Mesodermal cell (in vitro differentiated cells): ENCODE measurements around the gene SPTBN2.
"Not testable (repeated sequence)": the region's sequence is repeated elsewhere in the genome, so short reads cannot be mapped to it uniquely, and the experiment has no call there.

Source experiments
- H3K27ac ChIP-seq: 2 replicates; pipeline ENCODE4 v1.7.0; 2013; ENCODE audit warnings: mild to moderate bottlenecking, low read depth, low read length, moderate library complexity; ENCODE audit not compliant: severe bottlenecking
- H3K36me3 ChIP-seq: 2 replicates; pipeline ENCODE4 v1.7.1; 2013; ENCODE audit warnings: mild to moderate bottlenecking, low read length, moderate library complexity; ENCODE audit not compliant: control insufficient read depth, insufficient read depth
- H3K4me1 ChIP-seq: one replicate; pipeline ENCODE4 v1.7.1; 2013; ENCODE audit warnings: mild to moderate bottlenecking, low read length; ENCODE audit not compliant: insufficient read depth, control insufficient read depth, poor library complexity, severe bottlenecking
- H3K4me3 ChIP-seq: 2 replicates; pipeline ENCODE4 v1.7.0; 2013; ENCODE audit warnings: low read length, control low read depth, mild to moderate bottlenecking; ENCODE audit not compliant: insufficient read depth, poor library complexity, severe bottlenecking; ENCODE audit errors: extremely low read depth
- H3K9me3 ChIP-seq: 2 replicates; pipeline ENCODE4 v1.7.1; 2013; ENCODE audit warnings: mild to moderate bottlenecking, low read length, moderate library complexity; ENCODE audit not compliant: control insufficient read depth
- WGBS, 2 experiments: methylation state at CpG; one replicate each; pipeline ENCODE4 v1.1.5; 2013; ENCODE audit warnings: missing lambda C conversion rate in 2 of 2; ENCODE audit not compliant: insufficient coverage in 2 of 2; 5-methylcytosine and 5-hydroxymethylcytosine counted together

SPTBN2 gene

DNA sequence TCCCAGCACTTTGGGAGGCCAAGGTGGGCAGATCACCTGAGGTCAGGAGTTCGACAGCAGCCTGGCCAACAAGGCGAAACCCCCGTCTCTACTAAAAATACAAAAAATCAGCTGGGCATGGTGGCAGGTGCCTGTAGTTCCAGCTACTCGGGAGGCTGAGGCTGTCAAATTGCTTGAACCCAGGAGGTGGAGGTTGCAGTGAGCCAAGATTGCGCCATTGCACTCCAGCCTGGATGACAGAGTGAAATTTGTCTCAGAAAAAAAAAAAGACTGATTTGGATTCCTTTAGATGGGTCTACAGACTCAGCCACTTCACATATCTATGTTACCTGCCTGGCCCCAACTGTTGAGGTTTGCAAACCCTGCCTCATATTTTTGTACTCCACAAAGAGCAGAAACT is 4.8 kb downstream of the SPTBN2 start:
- not testable (repeated sequence) for H3K27ac ChIP-seq, H3K36me3 ChIP-seq, H3K4me3 ChIP-seq, H3K9me3 ChIP-seq
- H3K4me1 ChIP-seq, result peaks cover 26% of the 10 kb centered on the region
- WGBS, 2 experiments, result 100% methylated on average over 2 to 4 of the region's 5 CpGs

DNA sequence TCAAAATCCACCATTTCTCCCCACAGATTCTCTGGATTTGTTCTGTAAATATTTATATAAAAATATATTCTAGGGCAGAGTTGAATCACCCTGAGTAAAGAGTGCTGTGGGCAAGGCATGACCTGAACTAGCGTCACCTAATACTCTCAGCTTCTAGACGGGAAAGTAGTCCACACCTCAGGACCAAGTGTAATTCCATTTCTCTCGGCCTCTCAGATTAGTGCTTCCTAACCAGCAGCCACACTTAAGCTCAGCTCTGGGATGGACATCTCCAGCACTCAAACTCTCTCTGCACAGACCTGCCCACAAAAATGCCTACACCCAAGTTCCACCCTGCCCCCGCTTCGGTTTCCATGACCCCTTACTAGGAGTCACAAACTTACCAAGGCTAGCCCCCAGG is 5.3 kb downstream of the SPTBN2 start:
- peaks cover 26% of the 10 kb centered on the region for H3K4me1 ChIP-seq
- H3K36me3 ChIP-seq, result no peaks in the 10 kb centered on the region
- no peak overlapping the region for H3K4me3 ChIP-seq
- no peak overlapping the region for H3K27ac ChIP-seq
- H3K9me3 ChIP-seq, result no peaks in the 10 kb centered on the region
- WGBS, 2 experiments, result 84 to 92% methylated on average over 5 of the region's 5 CpGs

DNA sequence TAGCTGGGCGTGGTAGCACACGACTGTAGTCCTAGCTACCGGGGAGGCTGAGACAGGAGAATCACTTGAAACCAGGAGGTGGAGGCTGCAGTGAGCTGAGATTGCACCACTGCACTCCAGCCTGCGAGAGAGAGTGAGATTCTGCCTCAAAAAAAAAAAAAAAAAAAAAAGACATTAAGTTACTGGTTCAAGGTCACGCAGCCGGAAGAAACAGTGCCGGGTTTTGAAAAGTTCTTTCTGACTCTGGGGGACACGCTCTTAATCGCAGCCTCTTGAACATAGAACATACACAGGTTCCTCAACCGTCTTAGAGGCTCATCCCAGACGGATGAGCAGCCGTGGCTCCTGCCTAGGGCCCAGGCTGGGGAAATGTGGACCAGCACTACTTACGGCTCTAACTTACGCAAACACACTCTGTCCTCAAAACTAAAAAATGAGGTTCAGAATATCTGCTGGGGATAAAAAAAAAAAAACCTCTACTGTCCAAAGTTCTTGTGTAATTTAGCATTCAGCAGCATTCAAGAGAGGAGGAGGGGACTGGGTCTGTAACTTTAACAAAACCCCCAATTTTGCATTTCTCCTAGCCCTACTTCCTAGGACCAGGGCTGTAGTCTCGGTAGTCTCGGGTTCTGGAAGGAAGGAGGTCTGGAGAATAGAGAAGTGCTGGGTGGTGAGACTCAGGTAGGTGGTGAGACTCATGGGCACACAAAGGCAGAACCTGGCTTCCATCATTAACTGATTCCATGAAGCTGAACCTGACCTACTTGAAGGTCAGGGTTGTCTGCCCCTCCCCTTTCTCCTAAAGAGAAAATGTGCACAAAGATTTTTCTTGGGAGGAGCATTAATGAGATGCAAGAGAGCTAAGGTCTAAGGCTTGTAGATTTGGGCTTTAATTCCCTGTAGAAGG is 6.0 kb downstream of the SPTBN2 start:
- no peak overlapping the region for H3K27ac ChIP-seq
- peaks cover 26% of the 10 kb centered on the region for H3K4me1 ChIP-seq
- no peak overlapping the region for H3K4me3 ChIP-seq
- no peaks in the 10 kb centered on the region for H3K36me3 ChIP-seq
- WGBS, 2 experiments, result 89 to 92% methylated on average over 9 to 12 of the region's 16 CpGs
- H3K9me3 ChIP-seq, result no peaks in the 10 kb centered on the region

DNA sequence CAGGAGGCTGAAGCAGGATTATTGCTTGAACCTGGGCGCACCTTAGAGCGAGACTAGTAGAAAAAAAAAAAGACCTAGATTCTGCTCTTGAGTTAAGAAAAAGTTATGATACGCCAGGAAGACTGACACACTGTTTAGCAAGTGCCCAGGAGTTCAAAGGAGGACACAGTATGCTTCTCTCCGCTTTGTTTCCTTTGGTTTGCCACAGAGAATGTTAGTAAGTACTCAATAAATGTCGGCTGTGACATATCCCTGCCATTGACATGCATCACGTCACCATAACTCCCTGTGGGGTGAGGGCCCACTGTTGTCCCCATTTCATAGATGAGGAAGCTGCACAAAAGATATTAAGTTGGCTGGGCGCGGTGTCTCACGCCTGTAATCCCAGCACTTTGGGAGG is 7.1 kb downstream of the SPTBN2 start:
- Histone ChIP-seq H3K4me3 (no peak overlapping the region), H3K4me1 (peaks cover 23% of the 10 kb centered on the region), H3K36me3 (no peaks in the 10 kb centered on the region), H3K9me3 (no peaks in the 10 kb centered on the region), H3K27ac (no peak overlapping the region)
- WGBS, 2 experiments, result 97 to 98% methylated on average over 8 of the region's 9 CpGs

DNA sequence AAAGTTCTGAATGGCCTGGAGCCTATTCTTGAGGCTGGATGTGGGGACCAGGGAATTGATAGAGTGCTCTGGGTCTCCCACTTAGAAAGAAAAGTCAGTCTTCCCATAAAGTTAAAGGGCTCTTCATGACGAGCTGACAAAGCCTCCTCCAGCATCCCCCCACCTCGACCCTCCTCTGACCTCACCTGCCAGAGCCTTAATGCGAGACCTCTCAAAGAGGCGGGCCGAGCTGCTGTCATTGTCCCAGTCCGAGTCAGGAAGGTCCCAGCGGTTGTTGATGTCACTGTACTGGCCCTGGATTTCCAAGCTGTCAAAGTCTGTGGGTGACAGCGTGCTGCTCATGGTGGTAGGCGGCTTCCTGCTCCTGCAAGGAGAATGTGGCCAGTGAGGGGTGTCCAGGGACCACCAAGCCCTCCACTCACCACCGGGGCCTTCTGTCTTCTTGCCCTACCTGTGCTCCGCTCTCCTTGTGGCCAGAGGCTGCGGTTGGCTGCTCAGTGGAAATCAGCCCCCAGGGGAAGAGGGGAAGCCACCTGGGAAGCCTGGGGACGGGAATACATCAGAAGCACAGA is 8.0 kb downstream of the SPTBN2 start:
- WGBS, 2 experiments, result 89 to 94% methylated on average over 10 to 13 of the region's 13 CpGs
- H3K36me3 ChIP-seq, result peaks cover 4% of the 10 kb centered on the region
- no peaks in the 10 kb centered on the region for H3K9me3 ChIP-seq
- no peak overlapping the region for H3K27ac ChIP-seq
- H3K4me1 ChIP-seq, result peaks cover 17% of the 10 kb centered on the region
- no peak overlapping the region for H3K4me3 ChIP-seq

DNA sequence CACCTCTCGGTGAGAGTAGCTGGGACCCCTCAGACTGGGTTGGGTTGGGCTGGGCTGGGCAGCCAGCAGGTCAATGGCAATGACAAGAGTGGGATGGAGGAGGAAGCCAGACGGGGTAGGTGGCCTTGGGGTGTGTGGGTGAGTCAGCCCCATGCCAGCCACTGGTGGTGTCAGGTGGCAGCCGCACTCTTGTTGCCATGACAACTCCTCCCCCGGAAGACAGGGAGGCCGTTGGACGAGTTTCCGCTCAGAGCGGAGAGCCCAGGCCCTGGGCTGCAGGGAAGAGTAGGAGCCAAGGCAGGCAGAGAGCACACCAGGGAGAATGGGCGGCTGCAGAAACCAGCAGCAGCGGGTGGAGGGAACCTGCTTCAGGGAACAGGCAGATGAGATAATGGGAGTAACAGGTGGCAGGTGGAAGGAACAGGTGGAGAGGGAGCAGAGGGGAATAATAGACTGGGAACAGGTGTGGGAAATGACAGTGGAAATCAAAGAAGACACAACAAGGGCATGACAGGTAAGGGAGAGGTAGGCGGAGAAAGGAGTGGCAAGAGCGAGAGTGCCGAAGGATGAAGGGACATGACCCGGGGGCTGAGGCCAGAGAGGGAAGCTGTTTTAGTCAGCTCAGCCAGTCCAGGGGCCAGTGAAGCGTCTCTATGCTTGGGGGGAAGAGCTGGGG is 8.7 kb downstream of the SPTBN2 start:
- WGBS, 2 experiments, result 63 to 66% methylated on average over 12 to 14 of the region's 15 CpGs
- Histone ChIP-seq H3K4me3 (no peak overlapping the region), H3K9me3 (no peaks in the 10 kb centered on the region)

DNA sequence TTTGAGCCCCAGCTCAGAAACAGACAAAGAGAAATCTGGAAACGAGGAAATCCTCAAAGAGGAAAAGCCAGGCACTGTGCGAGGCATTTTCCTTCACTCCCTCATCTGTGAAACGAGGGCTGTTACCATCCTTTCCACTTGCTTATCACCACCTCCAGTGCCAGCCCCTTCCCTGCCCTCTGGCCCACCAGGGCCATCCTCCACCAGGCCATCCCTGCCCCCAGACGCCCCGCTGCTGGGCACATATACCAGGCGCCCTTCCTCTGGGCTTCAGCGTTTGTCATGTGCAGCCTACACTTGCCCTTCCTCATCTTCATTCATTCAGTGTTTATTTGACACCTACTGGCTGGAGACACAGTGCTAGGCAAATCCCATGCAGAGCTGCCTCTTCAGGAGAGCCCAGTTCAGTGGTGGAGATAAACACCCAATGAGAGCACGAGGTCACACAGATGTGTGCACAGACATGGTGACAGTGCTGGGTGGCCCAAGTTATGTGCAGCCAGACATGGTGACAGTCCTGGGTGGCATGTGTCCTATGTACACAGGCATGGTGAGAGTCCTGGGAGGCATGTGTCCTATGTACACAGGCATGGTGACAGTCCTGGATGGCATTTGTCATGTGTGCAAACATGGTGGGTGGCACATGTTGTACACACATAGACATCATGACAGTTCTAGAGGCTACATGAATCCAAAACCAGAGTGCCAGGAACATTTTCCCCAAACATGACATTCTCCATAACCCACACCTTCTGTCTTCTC is 9.7 kb downstream of the SPTBN2 start:
- Histone ChIP-seq H3K36me3 (peaks cover 13% of the 10 kb centered on the region), H3K4me1 (peaks cover 10% of the 10 kb centered on the region), H3K9me3 (no peaks in the 10 kb centered on the region), H3K27ac (no peak overlapping the region), H3K4me3 (no peak overlapping the region)
- WGBS, 2 experiments, result 84 to 88% methylated on average over 6 to 8 of the region's 8 CpGs

More for the DNA sequence above, 8.7 kb downstream of the SPTBN2 start:
- peaks cover 11% of the 10 kb centered on the region for H3K4me1 ChIP-seq
- H3K36me3 ChIP-seq, result peaks cover 7% of the 10 kb centered on the region
- no peak overlapping the region for H3K27ac ChIP-seq

DNA sequence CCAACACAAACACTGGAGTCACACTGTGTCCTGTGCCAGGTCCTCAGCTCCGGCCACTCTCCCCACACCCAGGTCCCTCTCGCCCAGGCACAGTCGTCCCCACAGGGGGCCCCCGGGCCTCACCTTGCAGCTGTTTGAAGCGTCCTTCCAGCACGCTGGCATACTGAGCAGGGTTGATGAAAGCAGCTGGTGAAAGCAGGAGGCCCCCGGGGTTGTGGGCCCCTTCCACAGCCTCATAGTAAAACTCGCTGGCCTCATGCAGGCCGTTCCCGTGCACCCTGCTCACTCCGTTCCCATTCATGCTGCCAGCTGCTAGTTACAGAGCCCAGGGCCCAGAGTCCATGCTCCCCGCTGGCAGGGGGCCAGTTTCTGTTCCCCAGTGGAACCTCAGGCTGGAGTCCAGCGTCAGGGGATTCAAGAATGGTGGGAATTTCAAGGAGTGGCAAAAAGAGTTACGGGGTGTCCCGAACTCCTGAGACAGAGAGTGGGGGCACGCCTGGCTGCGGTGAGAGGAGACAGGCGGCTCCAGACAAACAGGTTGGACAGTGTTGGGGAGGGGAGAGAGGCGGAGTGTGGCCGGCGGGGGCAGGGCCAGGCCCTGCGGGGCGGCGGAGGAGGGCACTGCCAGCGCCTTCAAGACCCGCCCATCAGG is 10.6 kb downstream of the SPTBN2 start:
- Histone ChIP-seq H3K4me3 (no peak overlapping the region), H3K36me3 (peaks cover 17% of the 10 kb centered on the region), H3K4me1 (peaks cover 8% of the 10 kb centered on the region), H3K27ac (no peak overlapping the region), H3K9me3 (no peaks in the 10 kb centered on the region)
- WGBS, 2 experiments, result 72 to 89% methylated on average over 14 of the region's 26 CpGs

DNA sequence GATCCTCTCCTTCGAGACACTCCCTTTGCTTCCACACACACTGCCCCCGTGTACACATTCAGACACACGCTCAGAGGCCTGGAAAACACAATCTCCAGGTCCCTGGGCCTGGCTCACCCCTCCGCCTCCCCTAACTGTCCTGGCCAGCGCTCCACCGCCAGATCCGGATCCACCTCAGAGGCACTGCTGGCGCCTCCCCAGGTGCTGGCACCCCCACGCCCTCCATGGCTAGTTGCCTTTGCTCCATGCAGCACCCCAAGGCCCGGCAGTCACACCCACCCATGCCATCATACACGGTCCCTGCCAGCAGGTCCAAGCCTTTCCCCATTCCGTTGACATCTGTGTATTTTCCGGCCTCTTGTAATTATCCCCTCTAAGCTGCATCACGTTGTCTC is 11.1 kb downstream of the SPTBN2 start:
- H3K4me1 ChIP-seq, result peaks cover 8% of the 10 kb centered on the region
- WGBS, 2 experiments, result 89 to 95% methylated on average over 12 to 14 of the region's 14 CpGs
- peaks cover 22% of the 10 kb centered on the region for H3K36me3 ChIP-seq
- H3K27ac ChIP-seq, result no peak overlapping the region
- no peak overlapping the region for H3K4me3 ChIP-seq
- H3K9me3 ChIP-seq, result no peaks in the 10 kb centered on the region

DNA sequence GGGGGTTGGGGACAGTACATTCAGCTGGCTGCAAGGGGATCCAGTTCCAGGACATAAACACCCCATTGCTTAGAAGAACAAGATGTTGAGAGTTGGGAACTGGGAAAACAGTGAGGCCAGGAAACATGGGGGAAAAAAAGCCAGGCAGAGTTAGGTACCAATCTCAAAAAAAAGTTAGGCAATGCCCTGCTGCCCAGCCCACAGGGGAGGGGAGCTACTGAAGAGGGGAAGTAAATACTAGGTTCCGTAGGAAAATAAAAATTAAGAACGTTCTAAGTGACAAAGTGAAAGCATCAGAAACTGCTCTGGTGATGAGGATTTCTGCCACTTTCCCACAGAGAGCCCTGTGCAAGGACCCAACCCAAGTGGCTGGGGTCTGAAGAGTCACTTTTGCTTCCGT is 12.0 kb downstream of the SPTBN2 start:
- no peak overlapping the region for H3K27ac ChIP-seq
- H3K9me3 ChIP-seq, result no peaks in the 10 kb centered on the region
- WGBS, 2 experiments, result 96 to 100% methylated on average over 2 to 3 of the region's 3 CpGs
- peaks cover 8% of the 10 kb centered on the region for H3K4me1 ChIP-seq
- peaks cover 26% of the 10 kb centered on the region for H3K36me3 ChIP-seq
- H3K4me3 ChIP-seq, result no peak overlapping the region
